Regular cardiac myocyte (primary cell): Measurements from ENCODE around the gene UTP14A. TPM values are rescaled to one million over a fixed set of nuclear protein-coding genes. Genes with fewer than 3 reads are reported as not detected.

Experiments
- total RNA-seq: library from RNA; depleted of rRNA; stranded (reverse); fragments of >200 nt; gene quantifications from 2 replicates; pipeline ENCODE4 v1.2.3, GENCODE V29; 2014

Gene UTP14A
- total RNA-seq = 15.8 and 27.0 TPM in 2 replicates

GRCh38 chrX:129905787-129906580, at the start of gene UTP14A:
Gene UTP14A (plus strand): TSS chrX:129906164. CDS start chrX:129906211, 47 bp downstream.

Other genes starting within 250 kb of the UTP14A start
- gene XPNPEP2, start 167.2 kb upstream of the UTP14A start, total RNA-seq = under 0.01 TPM in 1 of 2 replicates, not detected in the other
- not detected in 2 replicates for gene SASH3, start 126.2 kb upstream of the UTP14A start, total RNA-seq
- 14.2 and 22.6 TPM in 2 replicates for gene ZDHHC9, start 62.3 kb upstream of the UTP14A start, total RNA-seq
- gene BCORL1, start 76.5 kb downstream of the UTP14A start, total RNA-seq = 1.3 and 1.4 TPM in 2 replicates
- 5.4 and 7.9 TPM in 2 replicates for gene ELF4, start 204.3 kb downstream of the UTP14A start, total RNA-seq